Measurements from ENCODE around the gene SLC8A1. TPM values are rescaled to one million over a fixed set of nuclear protein-coding genes. Genes with fewer than 3 reads are reported as not detected.

SLC8A1 gene
- total RNA-seq, 2 donors from 2014 or later, result 23.2 to 28.2 TPM

DNA sequence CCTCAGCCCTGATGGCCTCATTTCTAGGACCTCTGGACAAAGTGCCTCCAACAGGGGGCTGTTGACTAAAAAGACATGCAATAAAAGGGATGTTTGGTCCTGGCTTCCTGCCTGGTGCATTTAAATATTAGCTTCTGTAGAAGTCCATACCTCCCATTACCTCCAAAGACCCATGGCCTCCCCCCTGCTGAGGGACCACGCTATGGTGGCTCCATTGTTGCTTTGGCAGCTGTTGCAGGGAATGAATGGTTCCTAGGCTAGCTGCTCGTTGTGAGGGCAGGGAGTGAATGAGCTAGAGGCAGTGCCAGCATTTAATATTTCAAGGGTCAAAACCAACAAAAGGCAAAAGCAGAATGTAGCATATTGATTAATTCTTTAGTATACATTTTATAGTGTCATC, 285.9 kb downstream of the SLC8A1 start:
- no peak for TF ChIP-seq POLR2A (IDR thresholded peaks at IDR 0.05)
- TF ChIP-seq POLR2AphosphoS5 (IDR thresholded peaks at IDR 0.05), result no peak
- TF ChIP-seq, protein P1, sequence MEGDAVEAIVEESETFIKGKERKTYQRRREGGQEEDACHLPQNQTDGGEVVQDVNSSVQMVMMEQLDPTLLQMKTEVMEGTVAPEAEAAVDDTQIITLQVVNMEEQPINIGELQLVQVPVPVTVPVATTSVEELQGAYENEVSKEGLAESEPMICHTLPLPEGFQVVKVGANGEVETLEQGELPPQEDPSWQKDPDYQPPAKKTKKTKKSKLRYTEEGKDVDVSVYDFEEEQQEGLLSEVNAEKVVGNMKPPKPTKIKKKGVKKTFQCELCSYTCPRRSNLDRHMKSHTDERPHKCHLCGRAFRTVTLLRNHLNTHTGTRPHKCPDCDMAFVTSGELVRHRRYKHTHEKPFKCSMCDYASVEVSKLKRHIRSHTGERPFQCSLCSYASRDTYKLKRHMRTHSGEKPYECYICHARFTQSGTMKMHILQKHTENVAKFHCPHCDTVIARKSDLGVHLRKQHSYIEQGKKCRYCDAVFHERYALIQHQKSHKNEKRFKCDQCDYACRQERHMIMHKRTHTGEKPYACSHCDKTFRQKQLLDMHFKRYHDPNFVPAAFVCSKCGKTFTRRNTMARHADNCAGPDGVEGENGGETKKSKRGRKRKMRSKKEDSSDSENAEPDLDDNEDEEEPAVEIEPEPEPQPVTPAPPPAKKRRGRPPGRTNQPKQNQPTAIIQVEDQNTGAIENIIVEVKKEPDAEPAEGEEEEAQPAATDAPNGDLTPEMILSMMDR (IDR thresholded peaks at IDR 0.05), result no peak
- Histone ChIP-seq H3K27me3 (replicated peaks; ENCODE audit: insufficient read depth) (no peaks in the 10 kb centered on the region), H3K36me3 (no peaks in the 10 kb centered on the region), H3K27ac (no peak overlapping the region), H3K4me3 (no peak overlapping the region), H3K4me1 (replicated peaks) (no peaks in the 10 kb centered on the region), H3K9me3 (no peaks in the 10 kb centered on the region)
- DNase-seq (ENCODE audit: low spot score), result no peak
- 64% methylated on average over 2 of the region's 2 CpGs for WGBS
- intact Hi-C loops (cut with DNase I), result no loop called here

DNA sequence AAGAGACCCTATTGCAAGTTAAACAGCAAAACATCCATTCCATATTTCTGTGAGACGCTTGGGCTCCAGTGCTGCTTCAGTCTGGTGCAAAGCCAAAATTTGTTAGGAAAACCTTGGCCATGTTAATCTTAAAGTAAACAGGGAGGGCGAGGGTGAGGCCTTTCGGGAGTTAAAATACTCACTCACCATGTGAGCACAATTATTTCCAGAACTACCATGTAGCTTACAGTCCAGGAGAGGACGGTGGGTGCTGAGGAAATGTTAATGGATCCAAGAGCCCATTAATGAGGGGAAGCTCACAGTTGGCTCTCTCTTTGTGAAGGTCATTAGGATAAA, 286.4 kb downstream of the SLC8A1 start:
- intact Hi-C loops (cut with DNase I), result no loop called here
- Histone ChIP-seq H3K4me3 (no peak overlapping the region), H3K9me3 (no peaks in the 10 kb centered on the region), H3K27ac (no peak overlapping the region), H3K36me3 (no peaks in the 10 kb centered on the region), H3K4me1 (replicated peaks) (no peaks in the 10 kb centered on the region), H3K27me3 (replicated peaks; ENCODE audit: insufficient read depth) (no peaks in the 10 kb centered on the region)
- no peak for DNase-seq (ENCODE audit: low spot score)
- TF ChIP-seq, protein P1 (IDR thresholded peaks at IDR 0.05), result no peak
- no peak for TF ChIP-seq POLR2AphosphoS5 (IDR thresholded peaks at IDR 0.05)
- TF ChIP-seq POLR2A (IDR thresholded peaks at IDR 0.05), result no peak
- 38% methylated on average over 4 of the region's 4 CpGs for WGBS

DNA sequence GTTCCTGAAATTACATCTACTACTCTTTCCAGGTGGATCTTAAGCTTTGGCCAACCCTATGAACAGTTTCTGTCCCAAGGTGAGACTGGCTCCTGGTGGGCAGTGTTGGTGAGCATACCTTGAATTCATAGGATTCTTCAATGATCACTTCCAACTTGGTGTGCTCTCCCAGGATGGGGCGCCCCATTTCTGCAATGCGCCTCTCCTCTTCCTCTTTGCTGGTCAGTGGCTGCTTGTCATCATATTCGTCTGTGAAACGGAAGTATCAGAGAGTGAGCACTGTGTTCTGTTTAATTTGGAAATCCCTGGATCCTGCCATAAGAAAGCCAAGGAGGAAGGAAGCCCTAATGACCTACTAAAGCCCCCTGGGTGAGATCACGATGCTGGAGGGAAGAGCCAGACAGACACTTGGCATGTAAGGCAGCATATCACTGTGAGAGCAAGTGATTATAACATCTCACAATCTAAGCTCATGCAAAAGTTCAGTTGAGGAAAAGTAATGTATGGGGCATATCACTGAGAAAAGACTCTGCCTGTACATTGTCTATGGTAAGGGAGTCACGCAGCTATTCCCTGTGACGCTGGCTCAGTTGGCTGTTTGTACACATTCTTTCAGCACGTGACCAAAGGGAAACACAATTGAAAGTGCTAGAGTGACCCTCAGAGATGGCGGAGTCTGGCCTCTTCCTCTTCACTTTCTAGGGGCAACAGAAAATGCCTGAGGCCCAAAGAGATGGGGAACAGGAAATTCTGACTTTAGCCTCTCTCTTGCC, 287.0 kb downstream of the SLC8A1 start:
- no peak for DNase-seq (ENCODE audit: low spot score)
- no peak overlapping the region for H3K27ac ChIP-seq
- TF ChIP-seq, protein P1 (IDR thresholded peaks at IDR 0.05), result no peak
- TF ChIP-seq POLR2AphosphoS5 (IDR thresholded peaks at IDR 0.05) (no peak), POLR2A (IDR thresholded peaks at IDR 0.05) (no peak)
- intact Hi-C loops (cut with DNase I), result no loop called here
- no peak overlapping the region for H3K4me3 ChIP-seq
- H3K9me3 ChIP-seq, result no peaks in the 10 kb centered on the region
- H3K36me3 ChIP-seq, result no peaks in the 10 kb centered on the region
- 70% methylated on average over 9 of the region's 9 CpGs for WGBS
- H3K4me1 ChIP-seq (replicated peaks), result no peaks in the 10 kb centered on the region
- no peaks in the 10 kb centered on the region for H3K27me3 ChIP-seq (replicated peaks; ENCODE audit: insufficient read depth)

DNA sequence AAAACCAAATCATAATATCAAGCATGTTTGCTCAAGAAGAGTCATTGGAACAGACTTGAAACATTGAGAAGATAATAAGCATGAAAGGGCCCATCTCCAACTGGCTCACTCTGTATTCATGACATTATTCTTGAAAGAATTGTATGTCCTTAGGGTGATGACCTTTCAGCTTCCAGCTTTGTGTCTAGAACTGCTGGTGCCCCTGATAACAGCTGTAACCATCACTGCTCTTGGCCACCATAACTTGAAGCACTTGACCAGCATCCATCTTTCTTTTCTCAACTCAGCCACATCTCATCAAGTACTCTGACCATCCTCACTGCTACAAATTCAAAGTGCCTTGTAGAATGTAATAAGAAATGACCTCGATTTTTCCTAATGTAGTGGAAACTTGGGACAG, 289.9 kb downstream of the SLC8A1 start:
- Histone ChIP-seq H3K36me3 (no peaks in the 10 kb centered on the region), H3K4me3 (no peak overlapping the region), H3K27me3 (replicated peaks; ENCODE audit: insufficient read depth) (no peaks in the 10 kb centered on the region), H3K4me1 (replicated peaks) (no peaks in the 10 kb centered on the region), H3K27ac (no peak overlapping the region), H3K9me3 (no peaks in the 10 kb centered on the region)
- intact Hi-C loops (cut with DNase I), result no loop called here
- DNase-seq (ENCODE audit: low spot score), result no peak
- TF ChIP-seq POLR2AphosphoS5 (IDR thresholded peaks at IDR 0.05), result no peak
- TF ChIP-seq, protein P1 (IDR thresholded peaks at IDR 0.05), result no peak
- 86% methylated on average over 1 of the region's 1 CpG for WGBS

DNA sequence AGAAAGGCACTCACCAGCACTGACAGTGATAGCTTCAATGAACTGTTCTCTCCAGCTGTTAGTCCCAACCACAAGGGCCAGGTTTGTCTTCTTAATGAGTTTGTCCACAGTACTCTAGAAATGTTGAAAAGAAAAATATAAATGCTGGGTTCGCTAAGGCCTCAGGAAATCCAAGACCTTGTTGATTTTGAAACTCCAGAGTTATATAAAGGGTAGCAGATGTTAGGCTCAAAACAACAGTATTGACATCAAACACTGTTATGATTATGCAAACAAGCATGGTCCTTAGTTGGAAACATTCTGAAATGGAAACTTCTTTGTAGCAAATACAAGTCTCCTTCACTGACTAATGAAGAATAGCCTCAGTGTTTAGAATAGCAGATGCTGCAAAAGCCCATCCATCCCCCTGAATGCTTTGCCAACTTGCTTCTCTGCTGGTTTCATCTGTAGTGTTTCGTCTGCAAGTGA, 291.1 kb downstream of the SLC8A1 start:
- Histone ChIP-seq H3K27ac (no peak overlapping the region), H3K36me3 (no peaks in the 10 kb centered on the region), H3K27me3 (replicated peaks; ENCODE audit: insufficient read depth) (no peaks in the 10 kb centered on the region), H3K4me3 (no peak overlapping the region), H3K4me1 (replicated peaks) (no peaks in the 10 kb centered on the region), H3K9me3 (no peaks in the 10 kb centered on the region)
- WGBS, result 78% methylated on average over 2 of the region's 2 CpGs
- intact Hi-C loops (cut with DNase I), result no loop called here
- no peak for DNase-seq (ENCODE audit: low spot score)
- no peak for TF ChIP-seq POLR2A (IDR thresholded peaks at IDR 0.05)
- TF ChIP-seq, protein P1 (IDR thresholded peaks at IDR 0.05), result no peak
- TF ChIP-seq POLR2AphosphoS5 (IDR thresholded peaks at IDR 0.05), result no peak
